NB4 (cell line): ENCODE measurements around the gene PPA2.

Experiments used
- MYC ChIP-seq: IDR thresholded peaks from 2 replicates; pipeline ENCODE4 v1.6.1; 2011; ENCODE audit warnings: low read depth, low read length
- POLR2A ChIP-seq: IDR thresholded peaks from 2 replicates; pipeline ENCODE4 v1.6.1; 2011; ENCODE audit warnings: mild to moderate bottlenecking; ENCODE audit not compliant: insufficient read length; ENCODE audit errors: extremely low read depth
- TF ChIP-seq, protein P1 (sequence below): IDR thresholded peaks from one replicate; pipeline ENCODE4 v1.5.1; 2012; ENCODE audit warnings: low read depth, low read length
- TF ChIP-seq, protein P2 (sequence below): IDR thresholded peaks from 2 replicates; pipeline ENCODE4 v1.6.1; 2011; ENCODE audit warnings: low read depth, low read length

DNA sequence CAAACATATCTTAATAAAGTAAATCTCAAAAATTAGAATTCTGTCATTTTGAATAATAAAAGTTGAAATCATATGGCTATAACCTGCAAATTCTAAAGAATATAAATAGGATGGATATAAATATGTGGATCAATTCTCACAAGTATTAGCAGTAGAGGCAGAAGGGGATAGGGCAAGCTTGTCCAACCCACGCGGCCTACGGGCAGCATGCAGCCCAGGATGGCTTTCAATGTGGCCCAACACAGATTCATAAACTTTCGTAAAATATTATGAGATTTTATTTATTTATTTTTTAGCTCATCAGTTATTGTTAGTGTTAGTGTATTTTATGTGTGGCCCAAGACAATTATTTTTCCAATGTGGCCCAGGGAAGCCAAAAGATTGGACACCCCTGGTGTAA, 41.4 kb downstream of the PPA2 start:
- TF ChIP-seq, protein P1, sequence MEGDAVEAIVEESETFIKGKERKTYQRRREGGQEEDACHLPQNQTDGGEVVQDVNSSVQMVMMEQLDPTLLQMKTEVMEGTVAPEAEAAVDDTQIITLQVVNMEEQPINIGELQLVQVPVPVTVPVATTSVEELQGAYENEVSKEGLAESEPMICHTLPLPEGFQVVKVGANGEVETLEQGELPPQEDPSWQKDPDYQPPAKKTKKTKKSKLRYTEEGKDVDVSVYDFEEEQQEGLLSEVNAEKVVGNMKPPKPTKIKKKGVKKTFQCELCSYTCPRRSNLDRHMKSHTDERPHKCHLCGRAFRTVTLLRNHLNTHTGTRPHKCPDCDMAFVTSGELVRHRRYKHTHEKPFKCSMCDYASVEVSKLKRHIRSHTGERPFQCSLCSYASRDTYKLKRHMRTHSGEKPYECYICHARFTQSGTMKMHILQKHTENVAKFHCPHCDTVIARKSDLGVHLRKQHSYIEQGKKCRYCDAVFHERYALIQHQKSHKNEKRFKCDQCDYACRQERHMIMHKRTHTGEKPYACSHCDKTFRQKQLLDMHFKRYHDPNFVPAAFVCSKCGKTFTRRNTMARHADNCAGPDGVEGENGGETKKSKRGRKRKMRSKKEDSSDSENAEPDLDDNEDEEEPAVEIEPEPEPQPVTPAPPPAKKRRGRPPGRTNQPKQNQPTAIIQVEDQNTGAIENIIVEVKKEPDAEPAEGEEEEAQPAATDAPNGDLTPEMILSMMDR = no peak
- no peak for TF ChIP-seq POLR2A
- TF ChIP-seq, protein P2, sequence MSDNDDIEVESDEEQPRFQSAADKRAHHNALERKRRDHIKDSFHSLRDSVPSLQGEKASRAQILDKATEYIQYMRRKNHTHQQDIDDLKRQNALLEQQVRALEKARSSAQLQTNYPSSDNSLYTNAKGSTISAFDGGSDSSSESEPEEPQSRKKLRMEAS = no peak
- TF ChIP-seq MYC = no peak
